HepG2 (cell line): ENCODE results near the gene METTL26. TPM values are rescaled to one million over a fixed set of nuclear protein-coding genes. Genes with fewer than 3 reads are reported as not detected.

ENCODE experiments used
- ATAC-seq: fragments of 200-7000 bp; cut with Tn5 transposase; 3 replicates; pipeline ENCODE4 v1.9.1; 2020; ENCODE audit warnings: mild to moderate bottlenecking, moderate library complexity
- BruUV-seq: library from RNA; stranded (reverse); fragments of 400-500 nt; replicated peaks from 2 replicates; lab custom pipeline; 2021; lab: Mats Ljungman, UMichigan
- CTCF ChIA-PET: fragments of 300-600 bp; formaldehyde crosslinking; extraction: SDS; loops from one replicate; lab custom pipeline; 2021; ENCODE audit warnings: low total read pairs, inconsistent platforms, low intra/inter-chr PET ratio; lab: Yijun Ruan, JAX
- POLR2A ChIA-PET: fragments of 350-600 bp; sonication (Branson Sonifier 250); formaldehyde crosslinking; loops from one replicate; lab custom pipeline; 2020; ENCODE audit warnings: antibody characterized with exemption, inconsistent platforms; lab: Yijun Ruan, JAX
- DNase-seq: peaks from one replicate; pipeline ENCODE4 v3.0.0-alpha.2; 2015; ENCODE audit warnings: low spot score
- FAIRE-seq: peaks from 3 replicates; lab custom pipeline; 2011; peaks lifted over from hg19 to GRCh38; lab: Jason Lieb, UNC
- H2AFZ ChIP-seq: one replicate; pipeline ENCODE4 v1.6.1; 2011; ENCODE audit warnings: low read length, inconsistent platforms
- H3K27ac ChIP-seq: fragments of 300-600 bp; 3 replicates; pipeline ENCODE4 v1.8.0; 2011; ENCODE audit warnings: mixed run types, mild to moderate bottlenecking, mixed read lengths, low read length, inconsistent platforms; ENCODE audit not compliant: insufficient read depth; ENCODE audit errors: extremely low read length
- H3K27me3 ChIP-seq, 2 experiments: fragments of 200-600 bp in 1 of 2; 2 replicates in 1 of 2; 3 replicates in 1 of 2; pipeline versions ENCODE4 v1.6.0 to v1.8.0; 2011; ENCODE audit warnings: low read length in 2 of 2, mild to moderate bottlenecking in 2 of 2, moderate library complexity in 2 of 2, inconsistent platforms in 1 of 2; ENCODE audit not compliant: insufficient read depth in 2 of 2, control insufficient read depth in 1 of 2
- H3K36me3 ChIP-seq, 2 experiments: fragments of 200-600 bp in 1 of 2; replicated peaks in 1 of 2; 2 replicates in 1 of 2; 3 replicates in 1 of 2; pipeline versions ENCODE4 v1.5.1 to v1.8.0; 2011; ENCODE audit warnings: low read length in 2 of 2, inconsistent platforms in 1 of 2; ENCODE audit not compliant: insufficient read depth in 2 of 2, control insufficient read depth in 1 of 2
- H3K4me1 ChIP-seq: 2 replicates; pipeline ENCODE4 v1.5.1; 2012; ENCODE audit warnings: low read length, inconsistent platforms; ENCODE audit not compliant: insufficient read depth
- H3K4me2 ChIP-seq: 2 replicates; pipeline ENCODE4 v1.6.0; 2011; ENCODE audit warnings: low read depth, low read length, inconsistent platforms
- H3K4me3 ChIP-seq, 3 experiments: fragments of 200-600 bp in 1 of 3; sonication (generic), shearing (Covaris generic) in 1 of 3; replicated peaks in 1 of 3; 2 replicates each; pipeline ENCODE4 v1.5.1; 2011 to 2016; ENCODE audit warnings: low read length in 3 of 3, inconsistent platforms in 2 of 3, low read depth in 2 of 3, mild to moderate bottlenecking in 2 of 3, control low read depth in 1 of 3, mixed read lengths in 1 of 3; ENCODE audit not compliant: insufficient read depth in 1 of 3
- H3K79me2 ChIP-seq: one replicate; pipeline ENCODE4 v1.6.1; 2011; ENCODE audit warnings: low read length, inconsistent platforms; ENCODE audit not compliant: insufficient read depth
- H3K9ac ChIP-seq: 2 replicates; pipeline ENCODE4 v1.6.0; 2011; ENCODE audit warnings: mild to moderate bottlenecking, low read depth, low read length, inconsistent platforms; ENCODE audit not compliant: insufficient read depth
- H3K9me3 ChIP-seq: 2 replicates; pipeline ENCODE4 v1.5.1; 2012; ENCODE audit warnings: mild to moderate bottlenecking, low read length
- H4K20me1 ChIP-seq: 2 replicates; pipeline ENCODE4 v1.6.0; 2011; ENCODE audit warnings: inconsistent platforms, mild to moderate bottlenecking, low read length, moderate library complexity; ENCODE audit not compliant: insufficient read depth
- ARNTL ChIP-seq: sonication (generic); formaldehyde crosslinking; IDR thresholded peaks from 2 replicates; pipeline ENCODE4 v1.4.0; 2020; ENCODE audit warnings: mild to moderate bottlenecking, missing genetic modification reagents
- GABPA ChIP-seq, 2 experiments: IDR thresholded peaks; 2 replicates each; pipeline ENCODE4 v1.6.1; 2011 to 2016; ENCODE audit warnings: low read depth in 2 of 2, low read length in 1 of 2, missing biosample characterization in 1 of 2, missing genetic modification characterization in 1 of 2
- PAF1 ChIP-seq: IDR thresholded peaks from 2 replicates; pipeline ENCODE4 v1.6.1; 2016; ENCODE audit warnings: missing genetic modification reagents, missing compliant biosample characterization
- STAT5B ChIP-seq: sonication (generic); formaldehyde crosslinking; IDR thresholded peaks from 2 replicates; pipeline ENCODE4 v1.4.0; 2020; ENCODE audit warnings: missing genetic modification reagents
- TMF1 ChIP-seq: sonication (generic); formaldehyde crosslinking; IDR thresholded peaks from 2 replicates; pipeline ENCODE4 v1.8.1; 2022; ENCODE audit warnings: low read depth, missing genetic modification reagents
- ZBTB49 ChIP-seq: sonication (generic); formaldehyde crosslinking; IDR thresholded peaks from 2 replicates; pipeline ENCODE4 v1.4.0; 2020; ENCODE audit warnings: missing genetic modification reagents, borderline replicate concordance
- ZNF362 ChIP-seq: sonication (generic); formaldehyde crosslinking; IDR thresholded peaks from 2 replicates; pipeline ENCODE4 v1.4.0; 2020; ENCODE audit warnings: missing genetic modification reagents, mild to moderate bottlenecking, borderline replicate concordance
- ZNF451 ChIP-seq: sonication (generic); formaldehyde crosslinking; IDR thresholded peaks from 2 replicates; pipeline ENCODE4 v1.5.0; 2020; ENCODE audit warnings: mild to moderate bottlenecking, missing genetic modification reagents
- ZNF572 ChIP-seq: sonication (generic); formaldehyde crosslinking; IDR thresholded peaks from 2 replicates; pipeline ENCODE4 v1.5.1; 2020; ENCODE audit warnings: mild to moderate bottlenecking, missing genetic modification reagents
- WGBS: methylation state at CpG from one replicate; pipeline ENCODE4 v1.1.6; 2017; ENCODE audit warnings: low lambda C conversion rate; 5-methylcytosine and 5-hydroxymethylcytosine counted together
- in situ Hi-C: cut with HindIII; loops from 2 replicates; pipeline ENCODE4 v1.10.0; 2017; ENCODE audit warnings: low pct_unique_long_range_greater_than_20kb; ENCODE audit not compliant: extremely low pct_ligation_motif_present
- intact Hi-C: fragments of 100-400 bp; cut with micrococcal nuclease; formaldehyde crosslinking; loops from one replicate; pipeline ENCODE4 v1.10.0; 2022; ENCODE audit not compliant: unreplicated experiment
- polyA plus RNA-seq, 8 experiments: library from polyadenylated mRNA; depleted of rRNA in 3 of 8; stranded (reverse) in 7 of 8; unstranded in 1 of 8; fragments of >200 nt; fragmentation: Illumina TruSeq in 4 of 8; extraction: Trizol in 4 of 8; gene quantifications; 2 replicates each; pipeline versions ENCODE4 v1.2.1 to v1.2.3, GENCODE V29; 2011 to 2016; ENCODE audit warnings: low read depth in 4 of 8, missing spikeins in 1 of 8, mixed read lengths in 1 of 8; ENCODE audit not compliant: insufficient read depth in 1 of 8
- total RNA-seq, 5 experiments: library from RNA; depleted of rRNA; stranded (reverse); fragments of >200 nt; fragmentation: Illumina TruSeq; extraction: Trizol; gene quantifications; 2 replicates each; pipeline ENCODE4 v1.2.3, GENCODE V29; 2016; ENCODE audit warnings: low read depth in 1 of 5

METTL26 gene
- total and polyA plus RNA-seq, 2 of the 13 experiments (the other 11 are each of a cell fraction or from before 2014, with no cell fraction given) = 65.5 to 70.1 TPM

GRCh38 chr16:649631-650030, 13.5 kb upstream of the METTL26 start:
- Histone ChIP-seq H3K27ac (peak overlapping the region; percentile 93), H2AFZ (no peak overlapping the region), H3K4me2 (peak overlapping the region; percentile 83), H3K79me2 (peaks cover 12% of the 10 kb centered on the region), H3K36me3 (no peaks in the 10 kb centered on the region), H3K4me1 (peaks cover 79% of the 10 kb centered on the region), H4K20me1 (peaks cover 1% of the 10 kb centered on the region; the same call in 1 of the 2 replicates), H3K4me3 (peak overlapping the region; percentile 71 to 79 (median 71)), H3K27me3 (no peaks in the 10 kb centered on the region), H3K9ac (peak overlapping the region; percentile 91), H3K9me3 (no peaks in the 10 kb centered on the region)
- ChIA-PET CTCF (no interaction called here), POLR2A (interaction anchor here (0.7 to 2.4 kb wide), 7 partner anchors 13 to 147 kb away, joined by 3 to 12 read pairs (median 4); partner anchors contain the start of genes ANTKMT, METTL26, RHBDL1 and RHOT2)
- intact Hi-C loops (loop anchor here (10.0 kb wide), 1 partner anchor 65 kb away; no protein-coding TSS in a partner anchor), in situ Hi-C loops (no loop called here)
- DNase-seq = no peak
- TF ChIP-seq GABPA (IDR thresholded peaks at IDR 0.05; ENCODE audit: low read depth, low read length) = 0 out of 2 replicates have a peak, but pooled peaks have one; percentile 3
- no peak for TF ChIP-seq GABPA (CRISPR knock-in tag; IDR thresholded peaks at IDR 0.05; ENCODE audit: low read depth)
- no peak for TF ChIP-seq ARNTL (CRISPR knock-in tag)
- FAIRE-seq = no peak
- WGBS = 0% methylated on average over 7 of the region's 44 CpGs
- no peak for ATAC-seq
- BruUV-seq = no TSS peak

- Histone ChIP-seq H3K9ac (peak within 1 kb of the TSS; percentile 91), H3K4me1 (peaks cover 79% of the 10 kb centered on the region), H3K27me3 (no peaks in the 10 kb centered on the region), H2AFZ (no peak within 1 kb of the TSS), H4K20me1 (peaks cover 4% of the 10 kb centered on the region; the same call in 1 of the 2 replicates), H3K9me3 (no peaks in the 10 kb centered on the region), H3K79me2 (peaks cover 18% of the 10 kb centered on the region), H3K36me3 (no peaks in the 10 kb centered on the region), H3K27ac (peak within 1 kb of the TSS; percentile 93), H3K4me2 (peak within 1 kb of the TSS; percentile 83), H3K4me3 (peak within 1 kb of the TSS; percentile 71 to 79 (median 71))
- WGBS = no CpG with 5 or more reads among the region's 91 CpGs
- intact Hi-C loops = loop anchor here (10.0 kb wide), 1 partner anchor 64 kb away; no protein-coding TSS in a partner anchor
- no TSS peak for BruUV-seq
- DNase-seq (peak; percentile 91), FAIRE-seq (peak; percentile 69), ATAC-seq (peak; percentile 73)
- ChIA-PET POLR2A (interaction anchor here (0.7 to 2.4 kb wide), 10 partner anchors 9 to 147 kb away, joined by 3 to 15 read pairs (median 6); partner anchors contain the start of genes ANTKMT, METTL26, RHBDL1 and RHOT2), CTCF (no interaction called here)
- in situ Hi-C loops = no loop called here
- TF ChIP-seq TMF1 (peak; percentile 85), ZNF572 (CRISPR knock-in tag) (no peak), ZNF451 (CRISPR knock-in tag) (peak; percentile 86; the same call in 1 of the 2 replicates), PAF1 (CRISPR knock-in tag) (no peak), ZNF362 (CRISPR knock-in tag) (peak; percentile 51; the same call in 1 of the 2 replicates), ZBTB49 (no peak), STAT5B (CRISPR knock-in tag) (peak; percentile 48; the same call in 1 of the 2 replicates)
These were observed 12.9 kb upstream of the METTL26 start, which contains the start of gene WDR90 for GRCh38 chr16:648781-649589. Gene WDR90, plus strand, starts transcription at chr16:649365. Its CDS starts 52 bp downstream, at chr16:649417.
